GM06990 (cell line): Measurements from ENCODE around the gene CLEC1A.

Experiments used
- DNase-seq: peaks from one replicate; pipeline ENCODE4 v3.0.0-alpha.2; 2011; ENCODE audit not compliant: insufficient read length; ENCODE audit errors: extremely low read depth
- H3K27me3 ChIP-seq: replicated peaks from 2 replicates; pipeline ENCODE4 v1.6.0; 2011; ENCODE audit warnings: low read length; ENCODE audit not compliant: control insufficient read depth, insufficient read depth
- H3K36me3 ChIP-seq: 2 replicates; pipeline ENCODE4 v1.5.1; 2011; ENCODE audit warnings: low read length; ENCODE audit not compliant: control insufficient read depth, insufficient read depth
- H3K4me3 ChIP-seq: replicated peaks from 2 replicates; pipeline ENCODE4 v1.5.1; 2011; ENCODE audit warnings: low read depth, mild to moderate bottlenecking, control low read depth, low read length
- TF ChIP-seq, protein P1 (sequence below): IDR thresholded peaks from 2 replicates; pipeline ENCODE4 v1.5.1; 2011; ENCODE audit warnings: low read length, control low read depth, mild to moderate bottlenecking, inconsistent platforms; ENCODE audit not compliant: insufficient read depth, poor library complexity, severe bottlenecking

CLEC1A gene

DNA sequence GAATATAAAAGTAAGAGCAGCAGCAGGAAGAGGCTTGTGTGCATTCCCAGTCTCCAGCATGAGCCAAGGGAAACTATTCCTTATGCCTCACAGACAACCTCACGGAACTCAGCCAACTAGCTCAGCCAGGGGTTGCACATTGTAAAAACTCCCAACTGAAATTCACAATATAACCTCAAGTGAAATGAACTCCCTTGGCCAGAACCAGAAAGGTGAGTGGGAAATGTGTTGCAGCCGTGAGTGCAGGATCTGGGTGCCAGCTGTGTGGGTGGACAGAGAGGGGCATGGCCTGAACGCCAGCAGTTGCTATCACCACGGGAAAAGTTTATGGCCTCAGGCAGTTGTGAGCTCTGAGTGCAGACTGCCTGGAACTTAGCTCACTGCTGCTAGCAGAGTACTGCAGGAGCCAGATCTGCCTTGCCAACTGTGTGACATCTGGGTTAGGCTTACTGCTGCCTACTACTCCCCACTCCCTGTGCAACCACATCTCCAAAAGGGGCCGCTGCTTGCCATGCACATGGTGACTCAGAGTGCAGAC is 2.3 kb upstream of the CLEC1A start:
- H3K36me3 ChIP-seq, result no peaks in the 10 kb centered on the region
- no peak overlapping the region for H3K4me3 ChIP-seq
- TF ChIP-seq, protein P1, sequence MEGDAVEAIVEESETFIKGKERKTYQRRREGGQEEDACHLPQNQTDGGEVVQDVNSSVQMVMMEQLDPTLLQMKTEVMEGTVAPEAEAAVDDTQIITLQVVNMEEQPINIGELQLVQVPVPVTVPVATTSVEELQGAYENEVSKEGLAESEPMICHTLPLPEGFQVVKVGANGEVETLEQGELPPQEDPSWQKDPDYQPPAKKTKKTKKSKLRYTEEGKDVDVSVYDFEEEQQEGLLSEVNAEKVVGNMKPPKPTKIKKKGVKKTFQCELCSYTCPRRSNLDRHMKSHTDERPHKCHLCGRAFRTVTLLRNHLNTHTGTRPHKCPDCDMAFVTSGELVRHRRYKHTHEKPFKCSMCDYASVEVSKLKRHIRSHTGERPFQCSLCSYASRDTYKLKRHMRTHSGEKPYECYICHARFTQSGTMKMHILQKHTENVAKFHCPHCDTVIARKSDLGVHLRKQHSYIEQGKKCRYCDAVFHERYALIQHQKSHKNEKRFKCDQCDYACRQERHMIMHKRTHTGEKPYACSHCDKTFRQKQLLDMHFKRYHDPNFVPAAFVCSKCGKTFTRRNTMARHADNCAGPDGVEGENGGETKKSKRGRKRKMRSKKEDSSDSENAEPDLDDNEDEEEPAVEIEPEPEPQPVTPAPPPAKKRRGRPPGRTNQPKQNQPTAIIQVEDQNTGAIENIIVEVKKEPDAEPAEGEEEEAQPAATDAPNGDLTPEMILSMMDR, result no peak
- no peak for DNase-seq
- no peaks in the 10 kb centered on the region for H3K27me3 ChIP-seq

DNA sequence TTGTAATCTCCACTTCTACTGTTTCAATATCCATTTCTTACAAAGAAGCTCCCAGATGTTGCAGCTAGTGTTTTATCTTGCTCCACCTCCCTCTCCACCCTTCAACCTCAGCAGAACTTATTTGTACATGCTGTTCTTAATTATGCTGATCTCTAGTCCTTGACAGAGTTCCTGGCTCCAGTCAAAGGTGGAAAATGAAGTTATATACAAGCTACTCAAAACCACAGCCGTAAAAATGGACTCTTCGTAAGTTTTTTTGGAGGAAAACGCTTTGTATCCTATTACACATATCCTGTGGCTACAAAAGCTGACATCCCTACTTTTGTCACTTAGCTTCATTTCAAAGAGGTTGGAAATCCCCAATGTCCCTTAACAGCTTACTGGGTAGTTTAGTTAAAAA is 1.3 kb downstream of the CLEC1A start:
- H3K36me3 ChIP-seq, result no peaks in the 10 kb centered on the region
- DNase-seq, result no peak
- TF ChIP-seq, protein P1, result no peak
- no peak overlapping the region for H3K4me3 ChIP-seq
- no peaks in the 10 kb centered on the region for H3K27me3 ChIP-seq

DNA sequence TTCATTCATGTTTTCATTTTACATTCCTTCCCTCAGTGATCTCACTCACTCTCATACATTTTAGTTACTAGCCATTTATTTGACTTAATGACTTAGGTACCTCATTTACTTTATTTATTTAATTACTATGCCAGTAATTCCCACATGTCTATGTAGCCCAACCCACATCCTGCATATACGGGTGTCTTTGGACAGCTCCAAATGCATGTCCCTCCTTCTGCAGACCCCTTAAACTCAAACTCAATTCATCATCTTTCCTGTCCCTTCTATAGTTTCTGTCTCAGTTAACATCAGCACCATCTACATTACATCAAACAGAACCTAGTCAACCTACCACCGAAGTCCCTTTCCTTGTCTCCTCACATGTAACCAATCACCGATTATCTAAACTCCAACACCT is 2.8 kb downstream of the CLEC1A start:
- TF ChIP-seq, protein P1, result no peak
- H3K4me3 ChIP-seq, result no peak overlapping the region
- DNase-seq, result no peak
- H3K27me3 ChIP-seq, result no peaks in the 10 kb centered on the region
- no peaks in the 10 kb centered on the region for H3K36me3 ChIP-seq

DNA sequence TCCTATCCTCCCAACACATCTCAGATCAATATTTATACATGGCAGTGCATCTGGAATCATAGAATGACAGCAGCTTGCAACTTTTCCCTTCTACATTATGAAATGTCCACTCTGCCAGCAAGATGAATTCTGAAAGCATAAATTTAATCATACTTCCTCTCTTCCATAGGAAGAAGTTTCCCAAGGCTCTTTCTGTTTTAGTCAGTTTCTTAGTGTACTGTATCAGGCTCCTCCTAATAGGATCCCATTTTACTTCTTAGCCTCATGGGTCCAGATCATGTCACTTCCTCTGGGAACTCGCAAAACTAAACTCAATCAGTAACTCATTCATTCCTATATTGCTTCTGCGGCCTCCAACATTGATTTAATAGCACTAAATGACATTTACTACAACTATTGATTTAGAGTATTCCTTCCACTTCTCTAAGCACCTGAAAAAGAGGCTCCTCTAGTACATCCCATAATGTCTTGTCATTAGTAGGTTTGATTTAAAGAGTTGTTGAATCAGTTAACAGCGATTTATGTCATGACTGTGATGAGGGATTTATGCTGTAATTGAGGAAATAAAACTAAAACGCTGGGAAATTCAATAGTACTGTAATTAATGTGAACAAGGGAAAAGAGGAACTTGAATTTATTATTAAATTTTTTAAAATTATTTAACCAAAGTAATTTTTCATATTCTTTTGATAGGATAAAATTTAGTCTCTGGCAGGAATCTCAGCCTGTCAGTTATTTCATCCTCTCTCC is 4.0 kb downstream of the CLEC1A start:
- TF ChIP-seq, protein P1, result no peak
- DNase-seq, result no peak
- H3K4me3 ChIP-seq, result no peak overlapping the region
- H3K27me3 ChIP-seq, result no peaks in the 10 kb centered on the region
- no peaks in the 10 kb centered on the region for H3K36me3 ChIP-seq

DNA sequence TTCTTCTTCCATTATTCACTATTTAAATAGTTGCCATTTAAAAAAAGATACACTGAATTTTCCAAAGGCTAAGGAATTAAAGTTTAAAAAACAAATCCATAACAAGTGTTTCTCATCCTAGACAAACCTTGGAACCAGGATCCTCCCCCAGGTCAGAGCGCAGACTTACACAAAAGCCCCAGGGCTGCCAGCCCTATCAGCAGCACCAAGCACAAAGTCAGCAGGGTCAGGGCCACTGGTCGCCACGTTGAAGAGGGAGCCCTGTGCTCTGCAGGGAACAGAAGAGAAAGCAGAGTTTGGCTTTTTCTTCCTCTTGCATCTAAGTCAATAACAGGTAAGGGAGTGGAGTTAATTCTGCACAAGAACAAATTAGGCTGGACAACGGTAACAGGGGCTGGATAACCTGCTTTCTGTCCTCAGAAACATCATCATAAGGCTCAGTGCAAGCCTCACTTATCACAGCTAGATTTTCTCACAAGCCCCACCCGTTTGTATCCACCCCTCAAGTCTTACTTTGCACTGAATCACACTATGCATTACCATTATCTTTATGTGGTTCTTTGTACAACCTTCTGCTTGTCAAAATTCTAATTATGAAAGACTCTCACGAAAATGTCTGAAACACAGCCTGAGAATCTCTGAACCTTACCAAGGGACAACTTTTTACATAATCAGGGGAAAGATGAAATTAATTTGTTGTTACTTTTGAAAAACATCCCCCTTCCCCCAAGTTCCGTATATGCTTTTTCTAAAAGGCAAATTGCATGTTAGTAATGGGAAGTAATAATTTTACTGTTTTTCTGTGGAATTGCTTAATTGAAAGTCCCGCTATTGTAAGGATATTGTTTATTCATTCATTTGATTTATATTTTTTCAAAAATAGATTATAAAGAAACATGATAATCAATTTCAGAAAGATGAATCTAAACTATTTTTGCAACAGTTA is 9.6 kb downstream of the CLEC1A start:
- no peak for DNase-seq
- H3K4me3 ChIP-seq, result no peak overlapping the region

More for the DNA sequence above, 9.6 kb downstream of the CLEC1A start:
- TF ChIP-seq, protein P1, result no peak
- Histone ChIP-seq H3K27me3 (no peaks in the 10 kb centered on the region), H3K36me3 (no peaks in the 10 kb centered on the region)
